Activated CD4-positive, alpha-beta memory T cell treated with anti-CD3 and anti-CD28 coated beads for 36 hours (primary cell): ENCODE measurements around the gene ZNF488. TPM values are rescaled to one million over a fixed set of nuclear protein-coding genes. Genes with fewer than 3 reads are reported as not detected.
"Not testable (repeated sequence)": the region's sequence is repeated elsewhere in the genome, so short reads cannot be mapped to it uniquely, and the experiment has no call there.

Experiments used
- CTCF ChIA-PET: fragments of 350-600 bp; sonication (Branson Sonifier 250); formaldehyde crosslinking; loops from one replicate; lab custom pipeline; 2021; ENCODE audit warnings: antibody characterized with exemption, inconsistent platforms; lab: Charles Lee
- POLR2A ChIA-PET: fragments of 350-600 bp; sonication (Branson Sonifier 250); formaldehyde crosslinking; loops from one replicate; lab custom pipeline; 2021; ENCODE audit warnings: antibody characterized with exemption; lab: Charles Lee
- DNase-seq: peaks from one replicate; pipeline ENCODE4 v3.0.0-alpha.2; 2020
- H3K27ac Mint-ChIP-seq: one replicate; pipeline ENCODE4 v1.8.0; 2021; ENCODE audit warnings: mixed read lengths
- H3K27me3 Mint-ChIP-seq: one replicate; pipeline ENCODE4 v1.8.0; 2021; ENCODE audit warnings: mixed read lengths
- H3K36me3 Mint-ChIP-seq: one replicate; pipeline ENCODE4 v1.8.0; 2021; ENCODE audit warnings: mixed read lengths
- H3K4me1 Mint-ChIP-seq: one replicate; pipeline ENCODE4 v1.8.0; 2021; ENCODE audit warnings: low read depth, mixed read lengths
- H3K4me3 Mint-ChIP-seq: one replicate; pipeline ENCODE4 v1.8.0; 2021; ENCODE audit warnings: mild to moderate bottlenecking, mixed read lengths
- H3K9me3 Mint-ChIP-seq: one replicate; pipeline ENCODE4 v1.8.0; 2021; ENCODE audit warnings: mixed read lengths
- intact Hi-C: fragments of 100-400 bp; cut with micrococcal nuclease; formaldehyde crosslinking; loops from one replicate; pipeline ENCODE4 v1.15.1; 2023
- total RNA-seq, 2 experiments: library from RNA; stranded (reverse); gene quantifications; one replicate each; pipeline ENCODE4 v1.2.3, GENCODE V29; 2021

The ZNF488 gene, protein sequence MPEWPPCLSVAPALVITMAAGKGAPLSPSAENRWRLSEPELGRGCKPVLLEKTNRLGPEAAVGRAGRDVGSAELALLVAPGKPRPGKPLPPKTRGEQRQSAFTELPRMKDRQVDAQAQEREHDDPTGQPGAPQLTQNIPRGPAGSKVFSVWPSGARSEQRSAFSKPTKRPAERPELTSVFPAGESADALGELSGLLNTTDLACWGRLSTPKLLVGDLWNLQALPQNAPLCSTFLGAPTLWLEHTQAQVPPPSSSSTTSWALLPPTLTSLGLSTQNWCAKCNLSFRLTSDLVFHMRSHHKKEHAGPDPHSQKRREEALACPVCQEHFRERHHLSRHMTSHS
- total RNA-seq = under 1 TPM; 0.27 to 0.38 TPM

DNA sequence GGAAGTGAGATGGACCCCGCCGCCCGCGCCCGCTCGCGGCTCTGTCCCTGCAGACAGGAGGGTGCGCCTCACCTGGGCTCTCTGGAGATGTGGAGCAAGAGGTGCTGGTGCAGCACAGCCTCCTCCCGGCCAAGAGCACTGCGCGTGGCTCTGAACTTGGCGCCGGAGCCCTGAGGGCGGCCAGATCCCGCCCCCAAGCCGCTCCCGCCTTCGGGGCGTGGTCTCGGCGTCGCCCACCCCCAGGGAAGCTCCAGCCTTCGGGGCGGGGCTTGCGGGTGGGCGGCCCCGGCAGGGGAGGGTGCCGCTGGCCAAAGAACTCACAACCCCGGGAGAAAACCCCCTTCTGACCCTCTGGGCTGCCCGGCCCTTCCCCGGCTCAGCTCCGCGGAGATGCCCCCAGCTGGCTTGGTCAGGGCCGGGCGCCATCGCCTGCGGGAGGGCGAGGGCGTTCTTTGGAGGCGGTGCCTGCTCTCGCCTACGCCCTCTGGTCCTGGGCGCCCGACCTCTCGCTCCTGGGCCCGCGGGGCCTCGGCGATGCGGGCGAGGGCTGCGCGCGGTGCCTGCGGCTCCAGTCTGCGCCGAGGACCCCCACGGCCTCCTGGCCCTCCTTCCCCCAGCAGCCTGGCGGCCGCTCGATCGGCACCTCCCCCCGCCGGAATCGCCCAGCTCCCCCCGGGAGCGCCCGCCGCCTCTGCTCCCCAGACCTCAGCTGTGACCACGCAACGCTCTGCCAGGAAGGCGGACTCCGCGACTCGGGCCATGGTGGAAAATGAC lies at the start of gene ZNF488:
Gene ZNF488 (minus strand): TSS at position 146 of the 774 bp plus-strand sequence. CDS start 15,464 bp downstream, outside the sequence.
- ChIA-PET CTCF (no interaction called here), POLR2A (no interaction called here)
- Mint-ChIP-seq H3K4me1 (peaks cover 11% of the 10 kb centered on the region), H3K27ac (no peak within 1 kb of the TSS), H3K27me3 (peaks cover 30% of the 10 kb centered on the region), H3K36me3 (no peaks in the 10 kb centered on the region), H3K4me3 (peak within 1 kb of the TSS; percentile 81), H3K9me3 (peaks cover 9% of the 10 kb centered on the region)
- intact Hi-C loops = loop anchor here (1.0 kb wide), 1 partner anchor 23 kb away; no protein-coding TSS in a partner anchor
- peak; percentile 78 for DNase-seq

DNA sequence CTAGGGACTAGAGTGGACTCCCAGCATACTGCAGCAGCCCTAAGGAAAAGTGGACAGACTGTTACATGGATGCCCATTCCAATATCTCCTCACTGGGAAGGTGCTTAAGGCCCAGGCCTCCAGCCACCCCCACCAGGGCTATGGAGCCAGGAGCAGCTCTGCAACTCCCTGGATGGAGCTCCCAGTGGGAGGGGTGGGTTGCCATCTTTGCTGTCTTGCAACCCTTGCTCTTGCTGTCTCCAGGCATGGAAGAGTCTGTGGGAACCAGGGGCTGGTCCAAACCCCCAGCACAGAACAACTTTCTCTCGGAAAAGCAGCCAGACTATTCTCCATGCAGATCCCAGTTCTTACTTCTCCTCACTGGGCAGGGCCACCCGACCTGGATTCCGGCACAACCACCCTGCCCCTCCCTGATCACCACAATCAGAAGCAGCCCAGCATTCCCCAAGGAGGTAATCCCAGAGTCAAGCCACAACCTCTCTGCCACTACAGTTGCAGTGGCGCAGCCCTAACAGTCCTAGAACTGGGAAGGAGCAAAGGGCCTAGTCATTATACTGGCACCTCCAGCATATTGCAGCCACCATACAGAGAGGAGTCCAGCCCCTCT lies 41.8 kb upstream of the ZNF488 start:
- Mint-ChIP-seq H3K27ac (no peak overlapping the region), H3K9me3 (no peaks in the 10 kb centered on the region), H3K36me3 (no peaks in the 10 kb centered on the region), H3K27me3 (peaks cover 2% of the 10 kb centered on the region), H3K4me1 (no peaks in the 10 kb centered on the region), H3K4me3 (no peak overlapping the region)
- CTCF ChIA-PET = no interaction called here
- DNase-seq = no peak
- POLR2A ChIA-PET = no interaction called here
- intact Hi-C loops = no loop called here

DNA sequence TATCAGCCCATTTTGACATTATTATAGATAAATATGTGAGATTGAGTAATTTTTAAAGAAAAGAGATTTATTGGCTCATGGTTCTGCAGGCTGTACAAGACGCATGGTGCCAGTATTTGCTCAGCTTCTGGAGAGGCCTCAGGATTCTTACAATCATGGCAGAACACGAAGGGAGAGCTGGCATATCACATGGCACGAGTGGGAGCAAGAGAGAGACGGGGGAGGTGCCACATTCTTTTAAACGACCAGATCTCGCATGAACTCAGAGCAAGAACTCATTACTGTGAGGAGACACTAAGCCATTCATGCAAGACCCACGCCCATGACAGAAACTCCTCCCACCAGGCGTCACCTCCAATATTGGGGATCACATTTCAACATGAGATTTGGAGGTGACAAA lies 40.1 kb upstream of the ZNF488 start:
- DNase-seq = no peak
- H3K27ac Mint-ChIP-seq = no peak overlapping the region
- no peaks in the 10 kb centered on the region for H3K9me3 Mint-ChIP-seq
- CTCF ChIA-PET = no interaction called here
- intact Hi-C loops = no loop called here
- H3K36me3 Mint-ChIP-seq = no peaks in the 10 kb centered on the region
- no peak overlapping the region for H3K4me3 Mint-ChIP-seq
- no peaks in the 10 kb centered on the region for H3K27me3 Mint-ChIP-seq
- POLR2A ChIA-PET = no interaction called here
- H3K4me1 Mint-ChIP-seq = no peaks in the 10 kb centered on the region

DNA sequence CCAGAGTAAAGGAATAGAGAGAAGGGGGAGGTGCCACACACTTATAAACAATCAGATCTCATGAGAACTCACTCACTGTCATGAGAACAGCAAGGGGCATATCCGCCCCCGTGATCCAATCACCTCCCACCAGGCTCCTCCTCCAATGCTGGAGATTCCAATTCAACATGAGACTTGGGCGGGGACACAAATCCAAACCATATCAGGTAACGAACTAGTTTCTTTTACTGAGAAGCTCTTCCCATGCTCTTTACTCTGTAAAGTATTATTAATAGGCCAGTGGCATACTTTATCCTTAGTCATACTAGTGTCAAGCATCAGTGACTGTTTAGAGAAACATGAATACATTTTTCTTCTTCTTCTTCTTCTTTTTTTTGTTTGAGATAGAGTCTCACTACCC lies 39.4 kb upstream of the ZNF488 start:
- Mint-ChIP-seq H3K27ac (no peak overlapping the region), H3K36me3 (no peaks in the 10 kb centered on the region), H3K9me3 (no peaks in the 10 kb centered on the region), H3K4me3 (no peak overlapping the region), H3K27me3 (no peaks in the 10 kb centered on the region), H3K4me1 (no peaks in the 10 kb centered on the region)
- DNase-seq = no peak
- ChIA-PET POLR2A (no interaction called here), CTCF (no interaction called here)
- intact Hi-C loops = no loop called here

DNA sequence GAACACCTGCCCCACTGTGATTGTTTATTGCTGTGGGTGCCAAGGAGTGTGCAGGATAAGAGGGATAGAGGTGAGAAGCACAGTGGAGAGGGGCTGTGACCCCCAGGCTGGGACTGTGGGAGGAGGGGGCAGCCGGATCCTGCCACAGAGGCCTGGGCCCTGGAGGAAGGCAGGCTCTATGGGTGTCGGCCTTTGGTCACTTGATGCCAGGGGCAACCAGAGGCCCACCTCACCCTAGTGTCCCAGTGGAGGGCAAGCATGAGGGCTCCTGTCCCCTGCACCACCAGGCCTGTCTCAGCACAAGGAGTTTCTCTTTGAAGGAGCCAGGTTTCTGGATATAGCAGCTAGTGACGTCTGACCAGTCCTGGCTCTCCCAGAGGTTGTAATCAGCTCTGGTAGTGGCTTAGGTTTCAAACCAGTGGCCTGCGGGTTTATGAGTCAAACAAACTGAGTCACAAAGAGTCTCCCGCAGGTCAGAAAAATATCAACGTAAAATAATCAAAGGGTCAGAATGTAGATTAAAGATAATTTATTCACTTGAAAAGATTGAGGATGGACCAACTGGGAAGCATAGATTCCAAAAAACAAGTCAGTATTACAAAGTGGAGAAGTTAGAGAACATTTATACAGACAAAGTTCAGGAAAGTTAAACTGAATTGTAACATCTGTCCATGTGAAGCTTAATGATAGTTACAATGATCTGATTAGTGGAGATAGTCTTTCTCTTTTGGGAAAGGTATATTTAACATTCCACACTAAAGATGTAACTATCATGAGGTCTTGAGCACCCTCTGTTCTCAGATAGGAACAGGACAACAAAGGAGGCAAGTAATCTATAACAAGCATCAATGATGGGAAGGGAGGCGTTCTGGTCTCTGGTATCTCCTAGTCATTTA lies 37.2 kb upstream of the ZNF488 start:
- DNase-seq = no peak
- H3K4me3 Mint-ChIP-seq = no peak overlapping the region
- intact Hi-C loops = no loop called here
- H3K27ac Mint-ChIP-seq = no peak overlapping the region
- no peaks in the 10 kb centered on the region for H3K36me3 Mint-ChIP-seq
- H3K4me1 Mint-ChIP-seq = no peaks in the 10 kb centered on the region
- ChIA-PET CTCF (no interaction called here), POLR2A (no interaction called here)
- H3K27me3 Mint-ChIP-seq = no peaks in the 10 kb centered on the region
- no peaks in the 10 kb centered on the region for H3K9me3 Mint-ChIP-seq

DNA sequence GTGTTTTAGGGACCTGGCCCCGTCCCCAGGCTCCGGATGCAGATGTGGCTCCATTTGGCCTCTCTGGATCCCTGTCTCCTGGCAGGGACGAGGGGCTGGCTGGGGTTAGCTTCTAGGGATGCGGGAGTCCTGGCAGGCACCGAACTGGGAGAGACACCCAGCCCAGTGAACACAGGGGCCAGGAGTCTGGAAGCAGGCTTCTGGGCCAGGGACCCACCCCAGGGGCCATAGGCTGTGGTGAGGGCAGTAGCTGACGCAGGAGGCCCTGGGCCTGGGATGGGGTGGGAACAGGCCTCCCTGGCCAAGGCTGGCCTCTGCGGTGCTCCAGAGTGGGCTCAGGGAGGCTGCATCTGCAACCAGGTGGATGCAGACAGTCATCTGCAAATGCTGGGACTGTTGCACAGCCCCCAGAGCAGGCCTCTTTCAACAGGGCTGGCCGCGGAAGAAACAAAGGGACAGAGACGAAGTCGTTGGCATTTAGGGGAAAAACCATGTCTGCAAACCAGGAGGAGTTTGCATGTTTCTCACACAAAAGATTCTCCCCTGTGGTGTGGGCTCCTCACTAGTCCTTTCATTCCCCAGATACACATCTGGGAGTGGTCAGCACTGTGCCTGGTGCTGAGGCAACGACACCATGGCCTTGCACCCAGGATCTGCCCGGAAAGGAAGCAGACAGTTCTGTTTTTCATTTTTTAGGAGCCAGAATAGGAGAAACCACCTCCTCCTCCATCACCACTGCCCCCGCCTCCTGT lies 36.4 kb upstream of the ZNF488 start:
- Mint-ChIP-seq H3K9me3 (no peaks in the 10 kb centered on the region), H3K4me3 (no peak overlapping the region), H3K27ac (no peak overlapping the region), H3K4me1 (no peaks in the 10 kb centered on the region), H3K27me3 (no peaks in the 10 kb centered on the region), H3K36me3 (no peaks in the 10 kb centered on the region)
- no peak for DNase-seq
- ChIA-PET POLR2A (no interaction called here), CTCF (no interaction called here)
- intact Hi-C loops = no loop called here

DNA sequence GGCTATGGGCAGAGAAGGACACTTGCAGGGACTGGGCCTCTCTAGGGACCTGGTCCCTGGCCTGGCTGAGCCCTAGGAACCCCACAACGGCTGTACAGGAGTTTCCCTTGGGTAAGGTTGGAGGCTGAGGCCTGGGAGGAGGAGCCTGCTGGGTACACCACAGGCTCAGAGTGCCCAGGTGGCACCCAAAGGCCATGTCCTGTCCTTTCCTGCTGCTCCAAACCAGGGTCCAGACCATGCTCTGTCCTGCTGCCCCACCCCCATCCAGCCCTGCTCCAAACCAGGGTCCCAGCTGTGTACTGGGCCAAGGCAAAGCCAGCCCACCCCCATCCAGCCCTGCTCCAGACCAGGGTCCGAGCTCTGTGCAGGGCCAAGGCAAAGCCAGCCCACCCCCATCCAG lies 35.3 kb upstream of the ZNF488 start:
- H3K27me3 Mint-ChIP-seq = no peaks in the 10 kb centered on the region

DNA sequence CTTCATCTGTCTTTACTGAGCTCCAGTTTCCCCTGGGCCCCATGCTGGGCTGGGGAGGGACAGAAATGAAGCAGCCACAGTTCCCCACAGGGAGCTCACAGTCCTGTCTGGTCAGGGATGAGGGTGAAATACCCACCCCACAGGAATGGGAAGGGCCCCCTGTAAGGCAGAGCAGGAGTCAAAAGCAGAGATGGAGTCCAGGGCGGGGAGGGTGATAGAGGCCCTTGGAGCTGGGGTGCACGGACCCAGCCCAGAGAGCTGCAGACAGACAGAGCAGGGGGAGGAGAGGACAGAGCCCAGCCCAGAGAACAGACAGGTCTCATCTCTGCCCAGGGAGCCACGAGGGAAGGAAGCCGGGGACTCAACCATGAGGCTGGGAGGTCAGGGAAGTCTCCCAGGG lies 34.9 kb upstream of the ZNF488 start:
- no peaks in the 10 kb centered on the region for H3K9me3 Mint-ChIP-seq
- no peak overlapping the region for H3K4me3 Mint-ChIP-seq
- no peaks in the 10 kb centered on the region for H3K4me1 Mint-ChIP-seq
- POLR2A ChIA-PET = no interaction called here
- H3K27me3 Mint-ChIP-seq = no peaks in the 10 kb centered on the region
- intact Hi-C loops = no loop called here
- H3K36me3 Mint-ChIP-seq = no peaks in the 10 kb centered on the region
- no peak overlapping the region for H3K27ac Mint-ChIP-seq
- CTCF ChIA-PET = no interaction called here
- no peak for DNase-seq

More for the DNA sequence above, 35.3 kb upstream of the ZNF488 start:
- Mint-ChIP-seq H3K36me3 (no peaks in the 10 kb centered on the region), H3K27ac (no peak overlapping the region), H3K4me3 (no peak overlapping the region), H3K9me3 (no peaks in the 10 kb centered on the region), H3K4me1 (no peaks in the 10 kb centered on the region)
- ChIA-PET POLR2A (no interaction called here), CTCF (no interaction called here)
- intact Hi-C loops = no loop called here
- no peak for DNase-seq

DNA sequence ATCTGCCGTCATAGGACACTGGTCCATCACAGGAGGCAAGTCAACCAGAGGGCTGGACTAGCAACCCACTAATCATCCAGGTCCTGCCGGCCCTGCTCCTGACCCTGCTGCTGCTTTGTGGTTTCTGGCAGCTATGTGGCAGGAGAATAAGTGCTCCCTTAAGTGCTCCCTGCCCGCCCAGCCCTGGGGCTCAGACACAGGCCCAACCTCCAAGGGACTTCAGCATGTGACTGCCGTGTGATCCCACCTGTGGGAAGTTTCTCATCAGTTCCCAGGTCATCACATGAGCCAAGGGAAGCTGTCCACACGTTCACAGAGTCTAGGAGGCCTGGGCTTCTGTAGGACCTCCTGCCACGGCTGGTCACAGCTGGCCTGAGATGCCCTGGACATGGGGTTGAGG lies 34.2 kb upstream of the ZNF488 start:
- H3K4me1 Mint-ChIP-seq = no peaks in the 10 kb centered on the region
- no peaks in the 10 kb centered on the region for H3K36me3 Mint-ChIP-seq
- CTCF ChIA-PET = no interaction called here
- no peaks in the 10 kb centered on the region for H3K9me3 Mint-ChIP-seq
- intact Hi-C loops = no loop called here
- H3K27ac Mint-ChIP-seq = no peak overlapping the region
- H3K27me3 Mint-ChIP-seq = no peaks in the 10 kb centered on the region
- DNase-seq = no peak
- H3K4me3 Mint-ChIP-seq = no peak overlapping the region
- POLR2A ChIA-PET = no interaction called here

DNA sequence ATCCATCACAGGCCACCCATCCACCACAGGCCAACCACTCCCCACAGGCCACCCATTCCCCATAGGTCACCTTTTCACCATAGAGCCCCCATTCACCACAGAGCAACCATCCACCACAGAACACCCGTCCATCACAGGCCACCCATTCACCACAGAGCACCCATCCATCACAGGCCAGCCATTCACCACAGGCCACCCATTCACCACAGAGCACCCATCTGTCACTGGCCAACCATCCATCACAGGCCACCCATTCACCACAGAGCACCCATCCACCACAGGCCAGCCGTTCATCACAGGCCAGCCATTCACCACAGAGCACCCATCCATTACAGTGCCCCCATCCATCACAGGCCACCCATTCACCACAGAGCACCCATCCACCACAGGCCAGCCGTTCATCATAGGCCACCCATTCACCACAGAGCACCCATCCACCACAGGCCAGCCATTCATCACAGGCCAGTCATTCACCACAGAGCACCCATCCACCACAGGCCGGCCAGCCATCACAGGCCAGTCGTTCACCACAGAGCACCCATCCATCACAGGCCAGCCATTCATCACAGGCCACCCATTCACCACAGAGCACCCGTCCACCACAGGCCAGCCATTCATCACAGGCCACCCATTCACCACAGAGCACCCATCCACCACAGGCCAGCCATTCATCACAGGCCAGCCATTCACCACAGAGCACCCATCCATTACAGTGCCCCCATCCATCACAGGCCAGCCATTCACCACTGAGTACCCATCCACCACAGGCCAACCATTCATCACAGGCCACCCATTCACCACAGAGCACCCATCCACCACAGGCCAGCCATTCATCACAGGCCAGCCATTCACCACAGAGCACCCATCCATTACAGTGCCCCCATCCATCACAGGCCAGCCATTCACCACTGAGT lies 32.5 kb upstream of the ZNF488 start:
- H3K27me3 Mint-ChIP-seq, CTCF ChIA-PET, H3K9me3 Mint-ChIP-seq, H3K4me3 Mint-ChIP-seq, DNase-seq, POLR2A ChIA-PET, H3K4me1 Mint-ChIP-seq, H3K36me3 Mint-ChIP-seq, intact Hi-C loops, H3K27ac Mint-ChIP-seq: not testable (repeated sequence)
